SIG-M5 treated with dmso at 0.1 percent for 504 hours (cell line): Measurements from ENCODE around the gene DNLZ.

Experiments
- DNase-seq: peaks from one replicate; lab custom pipeline; 2025; ENCODE audit not compliant: unreplicated experiment; lab: John Stamatoyannopoulos, UW

The DNLZ gene

DNA sequence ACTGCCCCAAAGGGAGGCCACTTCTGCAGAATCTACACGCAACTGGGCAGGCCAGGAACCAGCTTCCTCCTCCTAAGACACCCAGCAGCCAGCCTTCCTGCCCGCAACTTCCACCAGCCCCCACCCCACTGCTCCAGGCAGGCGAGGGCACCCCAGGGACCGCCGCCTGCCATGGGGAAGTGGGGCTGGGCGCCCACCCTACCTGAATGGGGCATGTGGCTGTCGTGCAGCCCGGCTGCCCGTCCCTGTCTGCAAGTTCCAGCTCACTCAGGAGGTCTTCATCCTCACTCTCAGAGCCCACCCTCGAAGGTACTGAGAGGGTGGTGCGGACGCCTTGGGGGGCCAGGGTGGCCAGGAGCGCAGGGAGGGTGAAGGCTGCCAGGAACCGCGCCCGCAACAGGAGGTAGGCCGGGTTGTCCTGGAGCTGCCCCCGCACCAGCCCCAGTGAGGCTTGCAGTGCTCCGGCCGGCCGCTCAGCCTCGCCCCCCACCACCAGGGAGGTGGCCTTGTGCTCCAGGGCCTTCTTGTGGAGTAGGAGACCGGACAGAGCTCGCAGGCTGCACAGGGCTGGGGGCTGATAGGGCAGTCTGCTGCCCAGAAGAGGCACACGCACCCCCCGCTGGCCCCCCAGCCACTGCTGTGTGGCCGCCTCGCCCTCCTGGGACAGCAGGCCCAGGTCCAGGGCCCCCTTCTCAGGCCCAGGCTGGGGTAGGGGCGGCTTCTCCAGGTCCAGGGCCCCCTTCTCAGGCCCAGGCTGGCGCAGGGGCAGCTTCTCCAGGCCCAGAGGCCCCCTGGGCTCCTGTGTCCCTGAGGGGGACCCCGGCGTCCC lies 14.0 kb upstream of the DNLZ start:
- no peak for DNase-seq

DNA sequence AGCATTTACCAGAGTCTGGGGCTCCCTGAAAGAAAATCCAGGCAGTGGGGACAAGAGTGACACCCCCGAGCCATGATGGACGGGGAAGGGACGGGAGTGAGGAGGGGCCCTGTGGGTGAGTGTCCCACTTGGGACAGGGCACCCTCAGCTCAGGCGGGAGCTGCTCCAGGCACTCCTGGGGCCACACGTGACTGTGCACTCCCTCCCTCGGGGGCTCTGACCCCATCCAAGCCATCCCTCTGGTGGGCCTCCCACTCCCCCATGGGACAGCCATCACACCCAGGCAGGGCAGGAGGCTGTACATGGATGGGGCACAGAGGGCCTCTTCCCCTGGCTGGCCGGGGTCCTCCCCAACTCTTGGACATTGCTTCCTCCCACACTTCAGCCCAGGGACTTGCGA lies 12.9 kb upstream of the DNLZ start:
- no peak for DNase-seq

DNA sequence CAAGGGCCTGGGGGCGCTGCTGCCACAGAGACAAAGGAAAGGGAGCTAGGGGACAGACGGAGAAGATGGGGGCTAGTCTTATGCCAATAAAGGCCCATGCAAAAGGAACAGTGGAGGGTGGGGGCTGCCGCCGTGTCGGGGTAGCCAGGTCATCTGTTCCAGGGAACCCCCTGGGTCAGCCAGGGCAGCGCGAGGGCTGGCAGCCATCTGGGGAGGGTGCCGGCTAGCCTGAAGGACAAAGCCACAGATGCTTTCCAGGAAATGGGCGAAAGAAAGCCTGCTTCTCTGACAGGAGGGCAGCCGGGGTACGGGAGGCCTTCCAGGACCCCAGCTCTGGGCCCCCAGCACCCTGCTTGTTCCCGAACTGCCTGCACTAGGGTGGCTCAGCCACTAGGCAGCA lies 11.6 kb upstream of the DNLZ start:
- no peak for DNase-seq

DNA sequence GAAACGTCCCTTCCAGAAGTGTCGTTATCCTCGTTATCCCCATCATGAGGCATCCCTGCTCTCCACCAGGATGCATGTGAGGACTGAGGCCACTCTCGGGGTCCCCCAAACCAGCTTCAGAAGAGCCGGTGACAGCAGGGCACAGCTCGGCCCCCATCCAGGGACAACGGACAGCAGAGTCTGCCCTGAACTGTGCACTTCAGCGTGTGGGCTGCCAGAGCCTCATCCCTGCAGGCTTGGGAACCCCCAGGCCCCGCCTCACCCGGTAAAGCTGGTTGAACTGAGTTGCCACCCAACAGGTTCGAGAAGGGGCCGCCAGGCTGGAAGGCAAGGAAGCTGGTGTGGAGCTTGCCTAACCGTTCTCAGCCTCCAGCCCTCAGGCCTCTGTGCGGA lies 10.6 kb upstream of the DNLZ start:
- DNase-seq: no peak

DNA sequence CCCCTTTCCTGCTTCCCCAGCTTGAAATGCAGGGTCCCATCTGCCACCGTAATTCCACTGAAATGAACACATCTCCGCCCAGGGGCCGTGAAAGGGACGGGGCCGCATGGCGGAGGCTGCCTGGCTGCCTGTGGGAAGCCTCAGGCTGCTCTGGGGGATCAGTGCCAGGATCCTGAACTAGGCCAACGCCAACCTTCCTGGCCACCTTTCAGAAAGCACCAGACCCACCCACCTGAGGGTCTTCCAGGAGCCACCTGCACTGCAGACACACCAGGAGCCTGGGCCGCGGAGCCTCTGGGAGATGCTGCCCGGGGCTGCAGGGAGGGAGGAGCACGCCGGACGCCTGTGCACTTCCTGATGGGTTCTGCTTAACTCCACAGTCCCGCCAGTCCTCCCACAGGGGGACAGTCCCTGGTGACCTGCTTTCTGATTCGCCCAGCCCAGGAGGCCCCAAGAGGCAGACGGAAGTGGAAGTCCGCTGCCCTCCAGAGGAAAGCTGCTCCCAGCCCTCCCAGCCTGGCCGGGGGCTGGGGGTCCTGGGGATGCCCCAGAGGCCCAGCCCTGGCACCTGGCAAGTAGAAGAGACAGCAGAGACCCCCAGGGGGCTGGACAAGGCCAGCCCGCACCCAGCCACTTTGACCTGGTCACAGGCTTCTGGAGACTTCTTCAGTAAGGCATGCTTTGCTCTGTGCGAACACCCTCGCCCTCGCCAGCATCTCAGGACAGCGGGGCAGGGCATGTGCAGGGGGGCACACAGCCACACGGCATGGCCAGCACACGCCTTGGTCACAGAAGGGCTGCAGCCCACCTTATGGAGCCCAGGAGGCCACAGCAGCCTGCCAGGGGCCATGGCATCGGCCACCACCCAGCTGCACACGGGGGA lies 10.0 kb upstream of the DNLZ start, which contains the start of gene CARD9:
Gene CARD9, minus strand, starts transcription at position 370 of the 883 bp plus-strand sequence. CDS start 1,591 bp downstream, outside the sequence.
- DNase-seq: no peak

DNA sequence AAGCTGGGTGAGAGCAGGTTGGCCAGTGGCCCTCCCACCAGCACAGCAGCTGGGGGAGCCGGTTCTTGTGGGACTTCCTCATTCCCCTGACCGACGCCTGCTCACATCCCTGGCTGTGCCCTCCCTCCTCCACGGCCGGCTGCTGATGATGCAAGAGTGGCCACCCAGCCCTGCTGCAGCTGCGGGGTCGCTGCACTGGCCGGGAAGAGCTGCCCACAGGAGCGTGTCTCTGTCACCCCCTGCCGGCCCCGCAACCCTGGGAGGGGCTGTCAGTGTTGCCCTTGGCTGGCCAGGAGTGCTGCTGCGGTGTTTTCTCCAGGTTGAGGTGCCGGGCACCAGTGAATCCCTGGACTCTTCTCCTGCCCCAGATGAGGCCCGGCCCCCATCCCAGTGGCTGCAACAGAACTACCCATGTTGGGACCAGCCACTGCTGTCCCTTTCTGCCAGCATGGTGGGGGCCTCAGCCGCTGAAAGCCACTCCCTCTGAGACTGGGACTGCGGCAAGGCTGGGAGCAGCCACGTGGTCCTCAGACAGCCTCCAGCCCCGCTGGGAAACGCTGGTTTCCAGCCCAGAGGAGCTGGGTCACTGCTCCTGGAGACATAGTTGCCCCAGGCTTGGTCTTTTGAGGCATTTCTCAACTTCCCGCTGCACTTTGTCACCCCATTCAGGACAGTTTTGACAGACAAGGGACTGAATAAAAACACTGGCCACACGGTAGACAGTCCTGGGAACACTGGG lies 9.2 kb upstream of the DNLZ start:
- DNase-seq: peak; percentile 75

DNA sequence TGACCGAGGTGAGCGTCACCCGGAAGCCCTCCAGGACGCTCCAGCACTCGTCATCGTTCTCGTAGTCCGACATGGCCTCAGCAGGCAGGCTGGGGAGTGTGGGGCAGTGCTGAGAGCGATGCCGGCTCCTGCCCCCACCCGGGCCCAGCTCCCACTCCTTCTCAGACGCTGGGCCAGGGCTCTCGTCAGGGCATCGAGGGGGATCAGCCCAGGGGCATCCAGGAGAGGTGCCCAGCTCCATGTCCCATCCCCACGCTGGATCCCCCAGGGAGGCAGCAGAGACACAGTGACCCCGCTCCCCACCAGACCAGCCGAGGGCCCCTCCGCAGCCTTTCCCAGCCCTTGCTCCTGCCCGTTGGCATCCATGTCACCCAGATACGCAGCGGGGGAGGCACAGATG lies 8.5 kb upstream of the DNLZ start:
- no peak for DNase-seq

DNA sequence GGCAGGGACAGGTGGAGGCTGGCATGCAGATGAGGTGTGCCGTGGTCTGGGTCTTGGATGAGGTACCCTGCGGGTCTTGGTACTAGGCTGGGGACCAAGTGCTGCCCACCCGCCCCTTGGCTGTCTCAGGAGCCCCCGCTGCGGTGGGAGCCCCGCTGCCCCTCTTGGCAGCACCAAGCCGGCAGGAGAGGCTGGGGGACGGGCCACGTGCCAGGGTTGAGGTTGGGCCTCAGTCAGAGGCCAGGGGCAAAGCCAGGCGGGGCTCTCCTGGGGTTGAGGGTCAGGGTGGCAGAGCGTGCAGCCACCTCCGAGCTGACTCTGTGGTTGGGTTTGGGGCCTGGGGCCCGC lies 8.0 kb upstream of the DNLZ start:
- no peak for DNase-seq

DNA sequence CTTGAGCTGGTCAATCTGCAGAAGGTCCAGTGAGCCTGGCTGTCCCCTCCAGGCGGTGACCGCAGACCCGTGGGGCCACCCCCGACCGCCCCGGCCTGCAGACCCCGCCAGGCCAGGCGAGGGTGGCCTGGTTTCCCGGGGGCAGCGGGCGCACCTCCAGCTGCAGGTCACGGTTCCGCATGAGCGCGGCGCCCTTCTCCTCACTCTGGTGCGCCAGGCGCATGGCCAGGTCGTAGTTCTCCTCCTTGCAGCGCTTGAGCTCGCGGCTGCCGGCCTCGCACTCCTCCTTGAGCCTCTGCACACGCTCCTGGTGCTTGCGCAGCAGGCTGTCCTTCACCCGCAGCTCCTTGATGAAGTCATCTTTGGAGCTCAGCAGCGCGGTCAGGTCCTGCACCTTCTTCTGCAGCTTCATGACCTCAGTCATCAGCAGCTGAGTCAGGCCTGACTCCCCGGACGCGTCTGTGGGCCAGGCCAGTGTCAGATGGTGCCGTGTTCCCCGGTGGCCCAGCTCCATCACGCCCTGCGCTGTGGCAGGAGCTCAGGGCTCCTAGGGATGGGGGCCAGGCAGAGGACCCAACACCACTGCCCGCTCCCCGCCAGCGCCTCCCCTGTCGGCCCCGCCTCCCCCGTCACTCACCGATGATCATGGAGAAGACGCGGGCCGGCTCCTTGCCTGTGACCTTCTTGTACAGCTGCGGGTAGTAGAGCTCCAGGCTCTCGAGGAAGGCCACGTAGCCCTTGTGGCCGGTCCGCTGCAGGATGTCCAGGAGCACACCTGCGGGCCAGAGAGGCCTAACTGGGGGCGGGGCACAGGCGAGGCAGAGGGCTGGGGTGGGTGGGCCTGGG lies 7.4 kb upstream of the DNLZ start:
- no peak for DNase-seq

DNA sequence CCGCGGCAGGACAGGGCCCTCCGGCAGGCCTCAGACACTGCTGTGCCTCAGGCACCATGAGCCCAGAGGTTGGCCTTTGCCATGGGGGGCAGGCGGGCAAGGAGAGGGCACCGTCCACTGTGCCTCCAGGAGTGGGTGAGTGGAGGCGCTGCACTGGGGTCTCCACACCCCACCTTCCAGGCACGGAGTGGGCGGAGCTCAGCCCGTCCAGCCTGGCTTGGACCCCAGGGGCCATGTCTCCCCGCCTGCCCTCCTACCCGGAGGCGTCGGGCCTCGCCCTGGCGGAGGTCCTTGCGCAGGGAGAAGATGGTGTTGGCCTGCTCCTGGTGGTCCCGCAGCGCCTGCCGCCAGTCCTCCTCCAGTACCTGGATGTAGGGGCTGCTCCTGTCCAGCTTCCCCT lies 6.5 kb upstream of the DNLZ start:
- DNase-seq: no peak

DNA sequence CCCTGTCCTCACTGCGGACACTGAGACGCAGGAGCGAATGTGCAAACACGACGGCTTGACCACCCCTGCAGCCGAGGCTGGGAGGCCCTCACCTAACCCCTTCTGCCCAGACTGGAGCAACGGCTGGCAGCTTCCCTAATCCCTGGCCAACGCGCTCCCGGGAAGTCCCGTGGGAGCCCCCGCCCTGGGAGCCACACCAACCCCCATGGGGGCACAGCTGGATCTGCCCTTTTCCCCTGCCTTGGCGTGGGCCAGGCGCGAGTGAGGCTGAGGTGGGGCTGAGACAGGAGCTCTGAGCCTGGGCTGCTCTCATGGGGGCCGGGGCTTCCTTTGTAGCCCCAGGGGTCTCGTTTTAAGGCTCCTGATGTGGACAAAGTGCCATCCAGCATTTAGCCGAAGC lies 4.6 kb upstream of the DNLZ start:
- no peak for DNase-seq

DNA sequence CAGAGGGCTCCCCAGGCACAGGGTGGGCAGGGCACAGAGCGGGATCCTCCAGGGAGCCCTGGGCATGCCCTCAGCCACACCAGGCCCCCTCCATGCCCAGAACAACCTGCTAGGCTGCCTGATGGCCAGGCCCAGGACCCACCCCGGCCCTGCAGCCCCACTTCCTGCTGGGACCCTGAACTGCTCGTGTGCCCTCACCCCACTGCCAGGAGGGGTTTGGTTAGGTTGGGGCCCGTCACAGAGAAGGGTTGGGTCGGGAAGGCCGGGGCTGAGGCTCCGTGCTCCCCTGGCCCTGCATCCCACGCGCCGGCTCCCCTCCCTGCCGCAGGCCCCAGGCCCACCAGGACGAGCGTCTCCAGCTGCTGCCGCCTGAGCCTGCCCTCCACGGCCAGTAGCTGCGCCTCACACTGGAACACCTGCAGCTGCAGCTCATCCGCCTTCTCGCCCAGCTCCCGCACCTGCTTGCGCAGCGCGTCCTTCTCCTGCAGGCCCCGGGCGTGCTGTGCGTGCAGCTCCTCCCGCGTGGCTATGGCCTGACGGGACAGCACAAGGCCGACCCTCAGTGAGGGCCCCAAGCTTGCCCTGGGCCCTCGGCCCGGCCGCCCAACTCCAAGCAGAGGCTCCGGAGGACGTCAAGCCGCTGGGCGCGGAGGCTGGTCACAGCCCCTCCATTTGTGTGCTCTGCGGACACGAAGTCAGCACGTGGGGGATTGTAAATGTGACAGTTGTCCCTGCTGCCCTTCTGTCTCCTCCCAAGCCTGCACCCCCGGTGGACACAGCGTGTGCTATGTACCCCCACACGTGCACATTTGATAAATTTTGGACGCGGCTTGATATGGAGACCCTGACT lies 4.0 kb upstream of the DNLZ start:
- DNase-seq: no peak

DNA sequence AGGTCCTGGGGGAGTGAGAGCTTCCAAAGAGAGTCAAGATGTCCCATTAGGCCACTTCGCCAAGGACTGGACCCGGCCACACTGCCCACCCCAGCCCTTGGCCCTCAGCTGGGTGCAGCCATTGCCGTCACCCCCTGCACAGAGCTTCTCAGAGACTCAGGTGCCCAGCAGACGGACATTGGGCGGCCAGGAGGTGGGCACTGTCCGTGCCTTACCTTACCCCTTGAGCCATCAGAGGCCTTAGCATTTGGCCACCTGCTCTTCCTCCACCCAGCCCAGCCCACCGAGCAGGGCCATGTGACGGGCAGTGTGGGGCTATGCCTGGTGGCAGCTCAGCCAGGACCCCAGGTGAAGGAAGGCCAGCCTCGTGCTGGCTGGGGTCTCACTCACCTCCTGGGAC lies 3.3 kb upstream of the DNLZ start:
- DNase-seq: no peak

DNA sequence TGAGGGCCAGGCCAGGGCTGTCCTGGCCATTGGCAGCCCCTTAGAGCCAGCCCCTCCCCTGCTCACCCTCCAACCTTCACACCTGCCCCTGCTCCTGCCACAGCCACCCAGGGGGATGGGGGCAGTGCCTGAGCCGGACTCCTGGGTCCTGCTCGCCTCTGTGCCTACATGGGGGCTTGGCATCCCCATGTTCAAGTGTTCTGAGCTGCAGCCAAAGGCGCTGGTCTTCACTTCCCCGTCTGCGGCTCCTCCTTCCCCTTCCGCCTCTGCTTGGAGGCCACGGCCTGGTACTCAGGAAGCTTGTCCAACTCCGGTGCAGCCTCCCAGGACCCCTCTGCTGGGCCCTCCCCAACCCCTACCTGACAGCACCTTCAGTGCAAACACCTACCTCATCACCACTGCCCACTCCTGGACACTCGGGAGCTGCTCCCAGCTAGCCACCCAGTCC lies 2.3 kb upstream of the DNLZ start:
- no peak for DNase-seq

DNA sequence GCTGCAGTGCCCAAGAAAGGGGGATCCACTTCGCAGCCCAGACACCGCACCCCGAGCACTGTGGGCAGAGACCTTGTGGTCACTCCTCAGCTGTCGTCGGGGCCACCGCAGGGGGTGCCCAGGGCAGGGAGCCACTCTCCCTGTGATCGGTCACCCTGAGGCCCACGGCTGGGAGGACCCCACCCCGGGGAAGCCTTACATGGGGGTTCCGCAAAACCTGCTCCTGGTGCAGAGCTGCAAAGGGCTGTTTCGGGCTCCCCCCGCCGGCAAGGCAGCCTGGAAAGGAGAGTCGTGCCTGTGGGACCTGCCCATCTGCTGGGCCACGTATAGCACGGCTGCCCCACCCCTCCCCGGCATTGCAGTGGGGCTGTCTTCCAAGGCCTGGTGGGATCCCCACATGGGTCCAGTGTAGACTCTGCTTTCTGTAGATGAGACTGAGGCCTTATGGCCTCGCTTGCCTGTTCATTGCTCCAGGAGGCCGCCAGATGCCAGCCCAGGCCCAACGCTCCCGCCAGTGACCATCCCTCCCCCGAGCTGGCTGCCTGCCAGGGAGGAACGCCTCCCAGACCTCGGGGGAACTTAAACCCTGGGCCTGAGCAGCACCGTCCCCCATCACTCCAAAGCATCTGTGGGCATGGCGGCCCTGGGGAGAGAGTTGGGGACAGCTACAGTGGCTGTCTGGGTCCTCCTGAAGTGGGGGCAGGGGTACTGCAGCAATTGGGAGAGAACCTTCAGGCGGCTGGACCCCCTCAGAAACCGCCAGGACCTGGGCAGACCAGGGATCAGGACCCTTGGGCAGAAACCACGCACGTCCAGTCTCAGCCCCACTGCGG lies 1.6 kb upstream of the DNLZ start:
- no peak for DNase-seq

DNA sequence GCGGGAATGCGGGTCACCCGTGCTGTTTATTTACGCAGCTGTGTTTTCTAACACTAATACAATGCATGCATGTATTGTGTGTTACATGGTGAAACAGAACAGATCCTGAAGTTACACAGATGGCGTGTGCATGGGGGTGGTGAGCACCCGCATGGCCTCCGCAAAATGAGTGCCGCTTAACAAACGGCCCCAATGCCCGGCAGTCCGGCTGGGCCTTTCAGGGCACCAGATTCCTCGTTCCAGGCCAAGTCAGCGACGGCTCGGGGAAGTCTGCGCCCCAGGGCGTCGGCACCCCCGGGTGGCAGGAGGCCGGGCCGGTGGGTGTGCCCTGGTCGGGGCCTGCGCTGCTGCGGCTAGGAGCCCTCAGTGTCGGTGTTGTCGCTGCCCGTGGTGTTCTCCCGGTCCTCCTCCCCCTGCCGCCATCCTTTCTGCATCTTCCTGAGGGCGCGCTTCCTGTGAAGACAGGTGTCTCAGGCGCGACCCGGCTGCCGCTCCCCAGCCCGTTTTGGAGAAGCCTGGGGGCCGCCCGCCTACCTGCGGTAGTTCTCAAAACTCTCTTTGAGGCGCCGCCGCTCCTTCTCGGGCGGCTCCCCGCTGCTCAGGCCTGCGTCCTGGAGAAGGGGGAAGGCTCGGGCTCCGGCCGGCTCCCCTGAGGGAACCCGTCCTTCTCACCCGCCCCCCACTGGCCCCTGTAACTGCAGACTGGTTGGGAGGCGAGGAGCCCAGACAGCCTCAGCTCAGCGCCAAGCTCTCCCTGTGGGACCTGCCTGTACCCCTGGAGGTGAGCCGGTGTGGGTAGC lies 605 bp upstream of the DNLZ start:
- DNase-seq: no peak

DNA sequence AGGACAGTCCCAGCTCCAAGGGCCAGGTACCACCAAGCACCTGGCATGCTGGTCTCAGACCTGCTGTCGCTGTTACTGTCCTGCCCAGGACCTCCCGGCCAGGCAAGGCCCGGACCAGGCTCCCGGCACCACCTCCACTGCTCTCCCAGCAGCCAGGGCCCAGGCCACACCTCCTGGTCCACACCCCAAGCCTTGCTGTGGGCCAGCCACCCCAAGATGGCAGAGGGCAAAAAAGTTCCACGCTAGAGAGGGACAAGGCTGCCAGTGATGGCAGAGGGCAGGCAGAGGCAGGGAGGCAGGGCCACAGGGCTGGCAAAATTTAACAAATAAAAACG lies 1.1 kb downstream of the DNLZ start:
- DNase-seq: no peak

DNA sequence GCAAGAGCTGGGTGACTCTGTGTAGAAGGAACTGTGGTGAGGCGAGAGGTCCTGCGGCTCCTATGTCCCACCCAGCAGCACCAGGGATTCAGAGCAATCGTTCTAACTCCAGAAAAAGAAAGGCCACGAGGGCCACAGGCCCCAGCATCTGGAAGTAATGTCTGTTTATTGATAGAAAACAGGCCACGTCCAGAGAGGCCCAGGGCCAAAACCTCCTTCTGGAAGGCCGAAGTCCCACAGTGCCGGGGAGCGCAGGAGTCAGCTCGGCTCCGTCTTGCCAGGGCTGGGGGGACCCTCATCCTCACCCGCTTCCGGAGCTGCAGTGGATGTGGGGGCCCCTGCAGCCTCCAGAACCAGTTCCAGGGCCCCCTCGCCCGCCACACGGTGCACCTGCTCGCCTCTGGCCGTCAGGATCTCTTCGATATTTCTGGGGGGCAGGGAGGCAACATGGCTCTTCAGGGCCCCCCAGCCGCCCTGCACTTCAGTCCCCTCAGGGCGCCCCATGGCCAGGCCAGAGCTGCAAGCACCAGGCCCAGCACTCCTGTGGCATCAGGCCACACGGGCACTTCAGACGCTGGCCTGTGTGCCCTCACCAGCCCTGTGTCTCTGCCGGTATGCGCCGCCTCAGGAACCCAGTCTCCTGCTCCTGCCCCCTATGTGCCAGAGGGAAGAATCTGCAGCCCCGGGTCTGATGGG lies 1.6 kb downstream of the DNLZ start:
- no peak for DNase-seq
